Fibroblast of mammary gland (primary cell): ENCODE results near the gene SEZ6L2.

Source experiments
- DNase-seq: peaks from one replicate; pipeline ENCODE4 v3.0.0-alpha.2; 2010; ENCODE audit warnings: low read depth
- H3K4me3 ChIP-seq: 2 replicates; pipeline ENCODE4 v1.5.1; 2011; ENCODE audit warnings: low read depth, mild to moderate bottlenecking, low read length, moderate library complexity; ENCODE audit not compliant: control insufficient read depth
- CTCF ChIP-seq: conservative IDR thresholded peaks from 2 replicates; pipeline ENCODE4 v1.5.1; 2011; ENCODE audit warnings: low read depth, low read length, inconsistent platforms; ENCODE audit not compliant: control insufficient read depth, insufficient read depth

SEZ6L2 gene

GRCh38 chr16:29826342-29826695 is 73.0 kb downstream of the SEZ6L2 start:
- H3K4me3 ChIP-seq, result no peak overlapping the region
- no peak for TF ChIP-seq CTCF
- no peak for DNase-seq

- TF ChIP-seq CTCF, result no peak
- H3K4me3 ChIP-seq, result peak overlapping the region; percentile 28
- peak; percentile 93 for DNase-seq
Measured at GRCh38 chr16:29825145-29826044, 74.0 kb downstream of the SEZ6L2 start.

- DNase-seq, result peak; percentile 89
- H3K4me3 ChIP-seq, result peak overlapping the region; percentile 3
- TF ChIP-seq CTCF, result no peak
Measured at GRCh38 chr16:29824589-29825144, 74.7 kb downstream of the SEZ6L2 start.

- DNase-seq, result peak; percentile 87
- H3K4me3 ChIP-seq, result peak overlapping the region; percentile 99
- no peak for TF ChIP-seq CTCF
Measured at GRCh38 chr16:29821643-29822115, 77.7 kb downstream of the SEZ6L2 start.
